Measurements from ENCODE around the gene FMN1.

Gene FMN1

GRCh38 chr15:32994810-32995424 lies 199.6 kb downstream of the FMN1 start:
- no peaks in the 10 kb centered on the region for H3K4me1 ChIP-seq
- H3K9me3 ChIP-seq = peaks cover 9% of the 10 kb centered on the region
- no peaks in the 10 kb centered on the region for H3K27me3 ChIP-seq
- H4K20me1 ChIP-seq = no peaks in the 10 kb centered on the region
- H3K4me3 ChIP-seq = no peak overlapping the region
- no peak overlapping the region for H3K9ac ChIP-seq
- H3K36me3 ChIP-seq = no peaks in the 10 kb centered on the region
- H3K27ac ChIP-seq = no peak overlapping the region
- no peak for TF ChIP-seq Cebpa-rat (IDR thresholded peaks at IDR 0.05)
- no peak overlapping the region for H3K4me2 ChIP-seq

GRCh38 chr15:32993285-32993684 lies 201.2 kb downstream of the FMN1 start:
- Histone ChIP-seq H3K4me3 (no peak overlapping the region), H4K20me1 (no peaks in the 10 kb centered on the region), H3K27me3 (no peaks in the 10 kb centered on the region), H3K4me1 (no peaks in the 10 kb centered on the region), H3K4me2 (no peak overlapping the region), H3K9ac (no peak overlapping the region), H3K36me3 (no peaks in the 10 kb centered on the region), H3K27ac (no peak overlapping the region), H3K9me3 (peaks cover 9% of the 10 kb centered on the region)
- no peak for TF ChIP-seq Cebpa-rat (IDR thresholded peaks at IDR 0.05)

GRCh38 chr15:32991619-32992111 lies 202.8 kb downstream of the FMN1 start:
- no peak for TF ChIP-seq Cebpa-rat (IDR thresholded peaks at IDR 0.05)
- peaks cover 9% of the 10 kb centered on the region for H3K9me3 ChIP-seq
- H3K36me3 ChIP-seq = no peaks in the 10 kb centered on the region
- no peaks in the 10 kb centered on the region for H4K20me1 ChIP-seq
- no peak overlapping the region for H3K9ac ChIP-seq
- H3K27ac ChIP-seq = no peak overlapping the region
- H3K4me3 ChIP-seq = no peak overlapping the region
- no peak overlapping the region for H3K4me2 ChIP-seq
- H3K27me3 ChIP-seq = no peaks in the 10 kb centered on the region
- H3K4me1 ChIP-seq = no peaks in the 10 kb centered on the region

GRCh38 chr15:32990071-32990470 lies 204.4 kb downstream of the FMN1 start:
- TF ChIP-seq Cebpa-rat (IDR thresholded peaks at IDR 0.05) = no peak
- H3K9ac ChIP-seq = no peak overlapping the region
- peaks cover 9% of the 10 kb centered on the region for H3K9me3 ChIP-seq
- no peak overlapping the region for H3K4me3 ChIP-seq
- no peaks in the 10 kb centered on the region for H3K36me3 ChIP-seq
- no peaks in the 10 kb centered on the region for H3K27me3 ChIP-seq
- H3K27ac ChIP-seq = no peak overlapping the region
- H3K4me1 ChIP-seq = no peaks in the 10 kb centered on the region
- no peaks in the 10 kb centered on the region for H4K20me1 ChIP-seq
- no peak overlapping the region for H3K4me2 ChIP-seq

GRCh38 chr15:32987067-32987466 lies 207.4 kb downstream of the FMN1 start:
- Histone ChIP-seq H3K4me3 (no peak overlapping the region), H3K36me3 (no peaks in the 10 kb centered on the region), H3K4me1 (no peaks in the 10 kb centered on the region), H3K9ac (no peak overlapping the region), H3K4me2 (no peak overlapping the region), H3K27me3 (no peaks in the 10 kb centered on the region), H3K27ac (no peak overlapping the region), H4K20me1 (no peaks in the 10 kb centered on the region), H3K9me3 (peaks cover 9% of the 10 kb centered on the region)
- no peak for TF ChIP-seq Cebpa-rat (IDR thresholded peaks at IDR 0.05)

GRCh38 chr15:32986147-32986546 lies 208.4 kb downstream of the FMN1 start:
- Histone ChIP-seq H4K20me1 (no peaks in the 10 kb centered on the region), H3K4me3 (no peak overlapping the region), H3K36me3 (no peaks in the 10 kb centered on the region), H3K9me3 (peaks cover 9% of the 10 kb centered on the region), H3K27me3 (no peaks in the 10 kb centered on the region), H3K9ac (no peak overlapping the region), H3K4me2 (no peak overlapping the region), H3K4me1 (no peaks in the 10 kb centered on the region), H3K27ac (no peak overlapping the region)
- TF ChIP-seq Cebpa-rat (IDR thresholded peaks at IDR 0.05) = no peak

- no peak overlapping the region for H3K4me2 ChIP-seq
- TF ChIP-seq Cebpa-rat (IDR thresholded peaks at IDR 0.05) = no peak
- no peaks in the 10 kb centered on the region for H3K27me3 ChIP-seq
- H3K36me3 ChIP-seq = no peaks in the 10 kb centered on the region
- H4K20me1 ChIP-seq = no peaks in the 10 kb centered on the region
- H3K27ac ChIP-seq = no peak overlapping the region
- no peak overlapping the region for H3K9ac ChIP-seq
- no peak overlapping the region for H3K4me3 ChIP-seq
- no peaks in the 10 kb centered on the region for H3K9me3 ChIP-seq
- no peaks in the 10 kb centered on the region for H3K4me1 ChIP-seq
Observed at GRCh38 chr15:32983679-32984078, 210.8 kb downstream of the FMN1 start.

GRCh38 chr15:32982001-32982400 lies 212.5 kb downstream of the FMN1 start:
- H3K27ac ChIP-seq = no peak overlapping the region
- no peaks in the 10 kb centered on the region for H3K27me3 ChIP-seq
- H3K4me3 ChIP-seq = no peak overlapping the region
- no peaks in the 10 kb centered on the region for H3K36me3 ChIP-seq
- H3K4me2 ChIP-seq = no peak overlapping the region
- no peak overlapping the region for H3K9ac ChIP-seq
- H3K9me3 ChIP-seq = no peaks in the 10 kb centered on the region
- H4K20me1 ChIP-seq = no peaks in the 10 kb centered on the region
- no peak for TF ChIP-seq Cebpa-rat (IDR thresholded peaks at IDR 0.05)
- no peaks in the 10 kb centered on the region for H3K4me1 ChIP-seq

- H3K4me3 ChIP-seq = no peak overlapping the region
- no peaks in the 10 kb centered on the region for H3K4me1 ChIP-seq
- no peak for TF ChIP-seq Cebpa-rat (IDR thresholded peaks at IDR 0.05)
- H3K36me3 ChIP-seq = no peaks in the 10 kb centered on the region
- no peaks in the 10 kb centered on the region for H4K20me1 ChIP-seq
- H3K27ac ChIP-seq = no peak overlapping the region
- H3K9me3 ChIP-seq = no peaks in the 10 kb centered on the region
- no peak overlapping the region for H3K9ac ChIP-seq
- no peaks in the 10 kb centered on the region for H3K27me3 ChIP-seq
- no peak overlapping the region for H3K4me2 ChIP-seq
Observed at GRCh38 chr15:32981536-32981935, 213.0 kb downstream of the FMN1 start.

- Histone ChIP-seq H3K27ac (no peak overlapping the region), H4K20me1 (no peaks in the 10 kb centered on the region)
Observed at GRCh38 chr15:32979710-32980109, 214.8 kb downstream of the FMN1 start.

GRCh38 chr15:32977506-32977905 lies 217.0 kb downstream of the FMN1 start:
- Histone ChIP-seq H3K4me3 (no peak overlapping the region), H3K4me1 (no peaks in the 10 kb centered on the region), H4K20me1 (no peaks in the 10 kb centered on the region), H3K9me3 (no peaks in the 10 kb centered on the region), H3K27me3 (no peaks in the 10 kb centered on the region), H3K36me3 (no peaks in the 10 kb centered on the region), H3K27ac (no peak overlapping the region), H3K4me2 (no peak overlapping the region), H3K9ac (no peak overlapping the region)
- no peak for TF ChIP-seq Cebpa-rat (IDR thresholded peaks at IDR 0.05)

More at GRCh38 chr15:32979710-32980109, 214.8 kb downstream of the FMN1 start:
- no peaks in the 10 kb centered on the region for H3K36me3 ChIP-seq
- H3K4me2 ChIP-seq = no peak overlapping the region
- H3K4me3 ChIP-seq = no peak overlapping the region
- H3K9me3 ChIP-seq = no peaks in the 10 kb centered on the region
- TF ChIP-seq Cebpa-rat (IDR thresholded peaks at IDR 0.05) = no peak
- no peaks in the 10 kb centered on the region for H3K4me1 ChIP-seq
- H3K9ac ChIP-seq = no peak overlapping the region
- H3K27me3 ChIP-seq = no peaks in the 10 kb centered on the region

Measured in BLaER1 (cell line).